IPS DF 19.7 (cell line): ENCODE results near the gene ZNF571.

Experiments used
- DNase-seq: peaks from one replicate; pipeline ENCODE4 v3.0.0-alpha.2; 2013; ENCODE audit warnings: low read depth, low spot score

ZNF571 gene

GRCh38 chr19:37594304-37594981, at the start of gene ZNF571, which contains the start of gene ZNF540:
Gene ZNF571 (minus strand): TSS chr19:37594792. CDS start chr19:37586676, 8,116 bp downstream.
Gene ZNF540 (plus strand): TSS chr19:37594876. CDS start chr19:37598448, 3,572 bp downstream.
- peak; percentile 93 for DNase-seq

GRCh38 chr19:37635076-37636056, 40.8 kb upstream of the ZNF571 start:
- no peak for DNase-seq

- DNase-seq: no peak
These were observed 390 bp upstream of the ZNF571 start for GRCh38 chr19:37594982-37595382.

- no peak for DNase-seq
These were observed 642 bp downstream of the ZNF571 start for GRCh38 chr19:37593996-37594303.

- DNase-seq: no peak
These were observed 11.3 kb downstream of the ZNF571 start for GRCh38 chr19:37583340-37583739.

- DNase-seq: no peak
These were observed 22.4 kb downstream of the ZNF571 start for GRCh38 chr19:37572203-37572602.

GRCh38 chr19:37565370-37565669, 29.3 kb downstream of the ZNF571 start:
- DNase-seq: no peak

GRCh38 chr19:37564624-37565369, 29.8 kb downstream of the ZNF571 start:
- no peak for DNase-seq

- DNase-seq: no peak
These were observed 31.1 kb downstream of the ZNF571 start for GRCh38 chr19:37563518-37563917.

- DNase-seq: no peak
These were observed 43.2 kb downstream of the ZNF571 start for GRCh38 chr19:37551129-37551993.

- no peak for DNase-seq
These were observed 57.1 kb downstream of the ZNF571 start for GRCh38 chr19:37537391-37537947.

GRCh38 chr19:37519890-37520289, 74.7 kb downstream of the ZNF571 start:
- no peak for DNase-seq
